ENCODE measurements around the gene DSCAML1. TPM values are rescaled to one million over a fixed set of nuclear protein-coding genes. Genes with fewer than 3 reads are reported as not detected.

DSCAML1 gene
- total and polyA plus RNA-seq, 2 experiments from 2014 or later = not detected

DNA sequence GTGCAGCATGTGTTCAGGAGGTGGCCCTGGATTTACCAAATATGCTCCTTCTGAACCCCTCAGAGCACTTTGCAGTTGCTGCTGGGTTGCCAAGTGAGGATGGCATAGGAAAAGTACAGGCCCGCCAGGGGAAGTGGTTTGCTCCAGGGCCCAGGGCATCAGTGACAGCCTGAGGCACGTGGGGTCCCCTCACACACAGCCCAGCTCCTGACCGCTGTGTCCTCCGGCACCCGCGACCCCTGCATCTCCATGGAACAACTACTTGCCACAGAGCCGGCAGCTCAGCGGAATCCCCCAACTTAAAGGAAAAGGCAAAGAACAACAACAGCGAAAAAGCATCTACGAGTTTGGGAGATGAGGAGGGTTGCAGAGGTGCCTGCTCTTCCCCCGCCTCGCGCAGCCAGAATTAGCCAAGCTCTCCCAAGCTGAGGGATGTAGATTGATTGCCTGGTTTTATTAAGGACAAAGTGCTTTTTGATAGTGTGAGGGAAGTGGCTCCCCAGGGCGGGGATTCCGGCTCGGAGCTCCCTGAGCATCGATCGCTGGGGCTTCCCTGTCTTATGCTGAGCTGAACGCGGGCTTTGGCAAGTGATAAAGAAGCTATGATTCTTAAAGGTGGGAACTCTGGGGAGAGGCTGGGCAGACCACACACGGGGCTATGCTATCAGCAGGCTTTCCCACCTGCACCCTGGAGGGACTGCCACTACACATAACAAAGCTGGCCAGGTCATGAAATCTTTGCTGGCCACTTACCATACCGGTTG lies 294.8 kb downstream of the DSCAML1 start:
- no peak for DNase-seq
- TF ChIP-seq EZH2 (IDR thresholded peaks at IDR 0.05; ENCODE audit: insufficient read depth, poor library complexity, severe bottlenecking) (no peak), EZH2phosphoT487 (IDR thresholded peaks at IDR 0.05; ENCODE audit: insufficient read depth, low read depth) (no peak)
- Histone ChIP-seq H3K79me2 (ENCODE audit: insufficient read depth) (no peaks in the 10 kb centered on the region), H4K20me1 (ENCODE audit: insufficient read depth) (no peaks in the 10 kb centered on the region), H3K4me1 (ENCODE audit: insufficient read depth) (no peaks in the 10 kb centered on the region), H2AFZ (no peak overlapping the region), H3K27me3 (replicated peaks; ENCODE audit: insufficient read depth) (peaks cover 24% of the 10 kb centered on the region; the same call in 1 of the 2 replicates), H3K4me3 (no peak overlapping the region), H3K36me3 (ENCODE audit: low read depth) (no peaks in the 10 kb centered on the region), H3F3A (ENCODE audit: insufficient read depth) (no peaks in the 10 kb centered on the region), H3K9ac (no peak overlapping the region), H3K9me2 (ENCODE audit: insufficient read depth) (no peaks in the 10 kb centered on the region), H3K27ac (no peak overlapping the region), H3K9me3 (ENCODE audit: low read depth) (no peaks in the 10 kb centered on the region), H3K4me2 (ENCODE audit: unreplicated experiment) (no peak overlapping the region)
- 49 to 52% methylated on average over 22 of the region's 22 CpGs for WGBS, 2 experiments (ENCODE audit: low coverage in 1 of 2, low lambda C conversion rate in 2 of 2, missing lambda C conversion rate in 2 of 2)
- in situ Hi-C loops (cut with MboI) = no loop called here

- H3K36me3 ChIP-seq (ENCODE audit: low read depth) = no peaks in the 10 kb centered on the region
- H3K27ac ChIP-seq = no peak overlapping the region
- in situ Hi-C loops (cut with MboI) = no loop called here
- no peak for DNase-seq
- peaks cover 24% of the 10 kb centered on the region; the same call in 1 of the 2 replicates for H3K27me3 ChIP-seq (replicated peaks; ENCODE audit: insufficient read depth)
- H3K9ac ChIP-seq = no peak overlapping the region
- no peaks in the 10 kb centered on the region for H3F3A ChIP-seq (ENCODE audit: insufficient read depth)
- no peak overlapping the region for H3K4me3 ChIP-seq
- no peak overlapping the region for H3K4me2 ChIP-seq (ENCODE audit: unreplicated experiment)
- no peaks in the 10 kb centered on the region for H4K20me1 ChIP-seq (ENCODE audit: insufficient read depth)
- no peaks in the 10 kb centered on the region for H3K9me2 ChIP-seq (ENCODE audit: insufficient read depth)
- H3K79me2 ChIP-seq (ENCODE audit: insufficient read depth) = no peaks in the 10 kb centered on the region
- no peaks in the 10 kb centered on the region for H3K9me3 ChIP-seq (ENCODE audit: low read depth)
- 39% methylated on average over 14 of the region's 14 CpGs for WGBS, 2 experiments (ENCODE audit: low coverage in 1 of 2, low lambda C conversion rate in 2 of 2, missing lambda C conversion rate in 2 of 2)
- H3K4me1 ChIP-seq (ENCODE audit: insufficient read depth) = no peaks in the 10 kb centered on the region
- no peak for TF ChIP-seq EZH2 (IDR thresholded peaks at IDR 0.05; ENCODE audit: insufficient read depth, poor library complexity, severe bottlenecking)
- TF ChIP-seq EZH2phosphoT487 (IDR thresholded peaks at IDR 0.05; ENCODE audit: insufficient read depth, low read depth) = no peak
- no peak overlapping the region for H2AFZ ChIP-seq
These were observed 295.6 kb downstream of the DSCAML1 start for GRCh38 chr11:117501237-117501898.

GRCh38 chr11:117498791-117499190 lies 298.2 kb downstream of the DSCAML1 start:
- H4K20me1 ChIP-seq (ENCODE audit: insufficient read depth) = no peaks in the 10 kb centered on the region
- no peaks in the 10 kb centered on the region for H3K4me1 ChIP-seq (ENCODE audit: insufficient read depth)
- in situ Hi-C loops (cut with MboI) = no loop called here
- no peak overlapping the region for H3K27ac ChIP-seq
- no peak overlapping the region for H3K4me3 ChIP-seq
- peaks cover 29% of the 10 kb centered on the region; the same call in 1 of the 2 replicates for H3K27me3 ChIP-seq (replicated peaks; ENCODE audit: insufficient read depth)
- DNase-seq = no peak
- no peaks in the 10 kb centered on the region for H3K79me2 ChIP-seq (ENCODE audit: insufficient read depth)
- no peaks in the 10 kb centered on the region for H3K9me3 ChIP-seq (ENCODE audit: low read depth)
- H3K9ac ChIP-seq = no peak overlapping the region
- no peaks in the 10 kb centered on the region for H3K36me3 ChIP-seq (ENCODE audit: low read depth)
- no peak for TF ChIP-seq EZH2 (IDR thresholded peaks at IDR 0.05; ENCODE audit: insufficient read depth, poor library complexity, severe bottlenecking)
- no peak for TF ChIP-seq EZH2phosphoT487 (IDR thresholded peaks at IDR 0.05; ENCODE audit: insufficient read depth, low read depth)
- WGBS, 2 experiments (ENCODE audit: low coverage in 1 of 2, low lambda C conversion rate in 2 of 2, missing lambda C conversion rate in 2 of 2) = 39 to 45% methylated on average over 6 of the region's 6 CpGs
- H2AFZ ChIP-seq = no peak overlapping the region
- no peaks in the 10 kb centered on the region for H3K9me2 ChIP-seq (ENCODE audit: insufficient read depth)
- no peaks in the 10 kb centered on the region for H3F3A ChIP-seq (ENCODE audit: insufficient read depth)
- no peak overlapping the region for H3K4me2 ChIP-seq (ENCODE audit: unreplicated experiment)

DNA sequence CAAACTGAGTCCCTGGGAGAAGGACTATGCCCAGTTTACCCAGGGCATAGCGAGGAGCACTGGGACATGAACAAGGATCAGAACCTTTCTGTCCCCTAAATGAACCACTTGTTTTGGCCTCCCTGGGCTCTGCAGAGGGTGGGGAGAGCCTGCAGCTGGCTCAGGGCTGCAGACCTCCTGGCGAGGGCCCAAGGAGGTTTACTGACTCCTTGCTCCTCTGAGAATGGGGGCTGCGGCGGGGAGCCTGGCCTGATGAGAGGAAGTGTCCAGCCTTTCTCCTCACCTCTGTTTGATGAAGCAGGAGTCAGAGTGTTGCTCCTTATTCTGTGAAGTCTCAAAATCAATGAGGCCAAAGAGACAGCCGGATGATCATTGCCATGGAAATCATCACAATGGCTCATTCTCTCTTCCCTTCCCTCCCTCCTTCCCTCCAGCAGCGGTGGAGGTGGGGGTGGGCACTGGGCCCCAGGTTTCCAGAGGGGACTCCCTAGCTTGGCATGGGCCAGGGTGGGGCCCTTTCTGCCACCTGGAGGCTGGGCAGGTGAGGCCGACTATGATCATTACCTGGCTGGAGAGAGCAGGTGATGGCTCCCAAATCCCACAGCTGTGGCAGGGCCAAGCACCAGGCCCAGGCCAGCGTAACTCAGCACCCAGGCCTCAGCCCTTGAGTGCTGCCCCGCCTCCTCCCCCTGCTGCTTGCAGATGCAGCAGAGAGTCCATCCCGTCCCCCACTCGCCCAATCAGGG lies 299.6 kb downstream of the DSCAML1 start:
- H3K4me1 ChIP-seq (ENCODE audit: insufficient read depth) = no peaks in the 10 kb centered on the region
- H4K20me1 ChIP-seq (ENCODE audit: insufficient read depth) = no peaks in the 10 kb centered on the region
- TF ChIP-seq EZH2phosphoT487 (IDR thresholded peaks at IDR 0.05; ENCODE audit: insufficient read depth, low read depth) (no peak), EZH2 (IDR thresholded peaks at IDR 0.05; ENCODE audit: insufficient read depth, poor library complexity, severe bottlenecking) (no peak)
- no peaks in the 10 kb centered on the region for H3K9me2 ChIP-seq (ENCODE audit: insufficient read depth)
- no peak overlapping the region for H3K4me3 ChIP-seq
- no peak overlapping the region for H3K4me2 ChIP-seq (ENCODE audit: unreplicated experiment)
- no peaks in the 10 kb centered on the region for H3K79me2 ChIP-seq (ENCODE audit: insufficient read depth)
- DNase-seq = no peak
- no peak overlapping the region for H3K27ac ChIP-seq
- H3K36me3 ChIP-seq (ENCODE audit: low read depth) = no peaks in the 10 kb centered on the region
- H2AFZ ChIP-seq = no peak overlapping the region
- no peaks in the 10 kb centered on the region for H3F3A ChIP-seq (ENCODE audit: insufficient read depth)
- no peaks in the 10 kb centered on the region for H3K9me3 ChIP-seq (ENCODE audit: low read depth)
- in situ Hi-C loops (cut with MboI) = no loop called here
- H3K9ac ChIP-seq = no peak overlapping the region
- H3K27me3 ChIP-seq (replicated peaks; ENCODE audit: insufficient read depth) = peaks cover 32% of the 10 kb centered on the region; the same call in 1 of the 2 replicates
- WGBS, 2 experiments (ENCODE audit: low coverage in 1 of 2, low lambda C conversion rate in 2 of 2, missing lambda C conversion rate in 2 of 2) = 43 to 53% methylated on average over 9 to 11 of the region's 11 CpGs
